Measurements from ENCODE around the gene ADGRG3. TPM values are rescaled to one million over a fixed set of nuclear protein-coding genes. Genes with fewer than 3 reads are reported as not detected.

ADGRG3 gene
- total RNA-seq, 1 donor from 2014 or later = not detected

- H3K9me3 ChIP-seq (ENCODE audit: low read depth) = no peaks in the 10 kb centered on the region
- DNase-seq (ENCODE audit: low spot score) = no peak
- H3K36me3 ChIP-seq = no peaks in the 10 kb centered on the region
- H3K27ac ChIP-seq = peak overlapping the region; percentile 79
- peak overlapping the region; percentile 67 for H3K4me2 ChIP-seq
- peaks cover 20% of the 10 kb centered on the region for H3F3A ChIP-seq (ENCODE audit: low read depth)
- no peaks in the 10 kb centered on the region for H4K20me1 ChIP-seq (ENCODE audit: low read depth)
- Mint-ChIP-seq H3K4me1 (peaks cover 60% of the 10 kb centered on the region), H3K9me3 (no peaks in the 10 kb centered on the region), H3K27ac (peak overlapping the region; percentile 99), H3K27me3 (ENCODE audit: insufficient read depth, low read depth) (peaks cover 3% of the 10 kb centered on the region), H3K4me3 (peak overlapping the region; percentile 37), H3K36me3 (no peaks in the 10 kb centered on the region)
- peak overlapping the region; percentile 95 for H2AFZ ChIP-seq (replicated peaks)
- H3K27me3 ChIP-seq = no peaks in the 10 kb centered on the region
- peaks cover 44% of the 10 kb centered on the region for H3K4me1 ChIP-seq
- H3K9ac ChIP-seq = no peak overlapping the region
- H3K79me2 ChIP-seq (ENCODE audit: low read depth) = no peaks in the 10 kb centered on the region
- no peak overlapping the region for H3K4me3 ChIP-seq
- TF ChIP-seq EZH2phosphoT487 (IDR thresholded peaks at IDR 0.05) (no peak), EZH2 (IDR thresholded peaks at IDR 0.05) (no peak)
These were observed 31.1 kb upstream of the ADGRG3 start for GRCh38 chr16:57637020-57637419.

GRCh38 chr16:57637424-57637823, 30.7 kb upstream of the ADGRG3 start:
- peak overlapping the region; percentile 58 for H3K4me3 Mint-ChIP-seq
- Histone ChIP-seq H2AFZ (replicated peaks) (peak overlapping the region; percentile 95), H3K4me2 (peak overlapping the region; percentile 67), H3K4me3 (no peak overlapping the region), H3K9ac (no peak overlapping the region), H4K20me1 (ENCODE audit: low read depth) (no peaks in the 10 kb centered on the region), H3F3A (ENCODE audit: low read depth) (peaks cover 20% of the 10 kb centered on the region), H3K27me3 (no peaks in the 10 kb centered on the region), H3K4me1 (peaks cover 44% of the 10 kb centered on the region), H3K9me3 (ENCODE audit: low read depth) (no peaks in the 10 kb centered on the region), H3K27ac (peak overlapping the region; percentile 79), H3K79me2 (ENCODE audit: low read depth) (no peaks in the 10 kb centered on the region), H3K36me3 (no peaks in the 10 kb centered on the region)
- no peaks in the 10 kb centered on the region for H3K9me3 Mint-ChIP-seq
- peak overlapping the region; percentile 99 for H3K27ac Mint-ChIP-seq
- H3K4me1 Mint-ChIP-seq = peaks cover 60% of the 10 kb centered on the region
- peaks cover 3% of the 10 kb centered on the region for H3K27me3 Mint-ChIP-seq (ENCODE audit: insufficient read depth, low read depth)
- DNase-seq (ENCODE audit: low spot score) = peak; percentile 68
- TF ChIP-seq EZH2phosphoT487 (IDR thresholded peaks at IDR 0.05) (no peak), CTCF (IDR thresholded peaks at IDR 0.05) (no peak)
- H3K36me3 Mint-ChIP-seq = no peaks in the 10 kb centered on the region

GRCh38 chr16:57637965-57638364, 30.1 kb upstream of the ADGRG3 start:
- Mint-ChIP-seq H3K27ac (peak overlapping the region; percentile 99), H3K4me3 (peak overlapping the region; percentile 83), H3K27me3 (ENCODE audit: insufficient read depth, low read depth) (peaks cover 3% of the 10 kb centered on the region), H3K36me3 (no peaks in the 10 kb centered on the region), H3K4me1 (peaks cover 60% of the 10 kb centered on the region), H3K9me3 (no peaks in the 10 kb centered on the region)
- no peak overlapping the region for H3K27ac ChIP-seq
- no peak for TF ChIP-seq CTCF (IDR thresholded peaks at IDR 0.05)
- TF ChIP-seq EZH2 (IDR thresholded peaks at IDR 0.05) = no peak
- no peak for TF ChIP-seq EZH2phosphoT487 (IDR thresholded peaks at IDR 0.05)
- H3K9me3 ChIP-seq (ENCODE audit: low read depth) = no peaks in the 10 kb centered on the region
- peak overlapping the region; percentile 67 for H3K4me2 ChIP-seq
- peaks cover 20% of the 10 kb centered on the region for H3F3A ChIP-seq (ENCODE audit: low read depth)
- peak overlapping the region; percentile 95 for H2AFZ ChIP-seq (replicated peaks)
- peaks cover 44% of the 10 kb centered on the region for H3K4me1 ChIP-seq
- no peaks in the 10 kb centered on the region for H4K20me1 ChIP-seq (ENCODE audit: low read depth)
- no peaks in the 10 kb centered on the region for H3K36me3 ChIP-seq
- DNase-seq (ENCODE audit: low spot score) = no peak
- H3K79me2 ChIP-seq (ENCODE audit: low read depth) = no peaks in the 10 kb centered on the region
- no peak overlapping the region for H3K4me3 ChIP-seq
- no peak overlapping the region for H3K9ac ChIP-seq
- no peaks in the 10 kb centered on the region for H3K27me3 ChIP-seq

- no peak overlapping the region for H3K27ac ChIP-seq
- peaks cover 58% of the 10 kb centered on the region for H3K4me1 Mint-ChIP-seq
These were observed 29.7 kb upstream of the ADGRG3 start for GRCh38 chr16:57638381-57638780.

More at GRCh38 chr16:57638381-57638780, 29.7 kb upstream of the ADGRG3 start:
- peak overlapping the region; percentile 72 for H3K4me2 ChIP-seq
- H2AFZ ChIP-seq (replicated peaks) = no peak overlapping the region
- peaks cover 44% of the 10 kb centered on the region for H3K4me1 ChIP-seq
- H3K27me3 Mint-ChIP-seq (ENCODE audit: insufficient read depth, low read depth) = peaks cover 3% of the 10 kb centered on the region
- H3K4me3 Mint-ChIP-seq = peak overlapping the region; percentile 83
- TF ChIP-seq EZH2phosphoT487 (IDR thresholded peaks at IDR 0.05) (no peak), EZH2 (IDR thresholded peaks at IDR 0.05) (no peak), CTCF (IDR thresholded peaks at IDR 0.05) (no peak)
- no peaks in the 10 kb centered on the region for H3K79me2 ChIP-seq (ENCODE audit: low read depth)
- H3K36me3 ChIP-seq = no peaks in the 10 kb centered on the region
- H3K27me3 ChIP-seq = no peaks in the 10 kb centered on the region
- H3K9me3 ChIP-seq (ENCODE audit: low read depth) = no peaks in the 10 kb centered on the region
- H3K27ac Mint-ChIP-seq = peak overlapping the region; percentile 99
- no peak for DNase-seq (ENCODE audit: low spot score)
- H3K36me3 Mint-ChIP-seq = no peaks in the 10 kb centered on the region
- H4K20me1 ChIP-seq (ENCODE audit: low read depth) = no peaks in the 10 kb centered on the region
- H3F3A ChIP-seq (ENCODE audit: low read depth) = peaks cover 20% of the 10 kb centered on the region
- no peaks in the 10 kb centered on the region for H3K9me3 Mint-ChIP-seq
- H3K4me3 ChIP-seq = no peak overlapping the region
- H3K9ac ChIP-seq = no peak overlapping the region
